Raji (cell line): ENCODE results near the gene MME.

Experiments
- POLR2A ChIP-seq: IDR thresholded peaks from 2 replicates; pipeline ENCODE4 v1.6.1; 2011; ENCODE audit warnings: low read depth, low read length, control low read depth; ENCODE audit not compliant: insufficient read depth

Gene MME

GRCh38 chr3:155229086-155229485 lies 149.0 kb downstream of the MME start:
- TF ChIP-seq POLR2A, result no peak

GRCh38 chr3:155230382-155230781 lies 150.3 kb downstream of the MME start:
- TF ChIP-seq POLR2A, result no peak

- TF ChIP-seq POLR2A, result no peak
Observed at GRCh38 chr3:155231792-155232191, 151.7 kb downstream of the MME start.

GRCh38 chr3:155232605-155233004 lies 152.5 kb downstream of the MME start:
- TF ChIP-seq POLR2A, result no peak

- no peak for TF ChIP-seq POLR2A
Observed at GRCh38 chr3:155233213-155233612, 153.1 kb downstream of the MME start.
